ENCODE data around the gene MYL6. TPM values are rescaled to one million over a fixed set of nuclear protein-coding genes. Genes with fewer than 3 reads are reported as not detected.

Gene MYL6
- total and polyA plus RNA-seq, 10 of the 15 experiments (the other 5 are each of a cell fraction or from before 2014, with no cell fraction given), result 1,000 to 4,116 (median 1,828) TPM

- Histone ChIP-seq H2AFZ (ENCODE audit: control insufficient read depth, low read depth, low read length) (peak within 1 kb of the TSS; percentile 74), H3K4me1 (ENCODE audit: control insufficient read depth, insufficient read depth, low read length) (peaks cover 15% of the 10 kb centered on the region), H3K79me2 (ENCODE audit: control insufficient read depth, insufficient read depth, low read length) (peaks cover 28% of the 10 kb centered on the region), H3K27me3 (replicated peaks in 1 of 2; ENCODE audit: control insufficient read depth in 2 of 2, insufficient read depth in 2 of 2, low read length in 1 of 2) (no peaks in the 10 kb centered on the region), H3K4me2 (ENCODE audit: control insufficient read depth, insufficient read depth) (peak within 1 kb of the TSS; percentile 99), H3K36me3 (ENCODE audit: control insufficient read depth in 2 of 2, insufficient read depth in 2 of 2, low read length in 1 of 2) (peaks cover 0 to 3% of the 10 kb centered on the region in 2 experiments; a peak in 1 of 4 replicates), H3K9ac (ENCODE audit: control insufficient read depth, insufficient read depth, low read length) (peak within 1 kb of the TSS; percentile 80), H3K4me3 (peak within 1 kb of the TSS; percentile 90), H3K9me3 (replicated peaks; ENCODE audit: control insufficient read depth, insufficient read depth, low read length) (no peaks in the 10 kb centered on the region), H3K27ac (ENCODE audit: control insufficient read depth, insufficient read depth) (peak within 1 kb of the TSS; percentile 79), H4K20me1 (ENCODE audit: control insufficient read depth, insufficient read depth) (no peaks in the 10 kb centered on the region)
- peak; percentile 99 for FAIRE-seq
- no TSS peak for BruUV-seq (replicated peaks)
- in situ Hi-C loops (cut with MboI) (no loop called here), intact Hi-C loops (cut with micrococcal nuclease; ENCODE audit: unreplicated experiment) (loop anchor here (1.0 to 5.0 kb wide), 10 partner anchors 8 to 569 kb away; partner anchors contain the start of genes ANKRD52, CNPY2, DNAJC14 and MYL6B)
- ATAC-seq, result peak; percentile 86
- ChIA-PET SMC1A (ENCODE audit: uncharacterized antibody, unreplicated experiment) (interaction anchor here (0.6 to 4.5 kb wide), 14 partner anchors 10 to 380 kb away, joined by 3 to 50 read pairs (median 4); partner anchors contain the start of genes ESYT1, MYL6B, PA2G4 and RNF41), POLR2A (interaction anchor here (0.6 to 5.5 kb wide), 22 partner anchors 9 to 528 kb away, joined by 3 to 95 read pairs (median 4); partner anchors contain the start of genes ANKRD52, ATP5F1B, CNPY2 and COQ10A), RAD21 (ENCODE audit: unreplicated experiment) (interaction anchor here (0.5 to 3.9 kb wide), 19 partner anchors 10 to 646 kb away, joined by 3 to 57 read pairs (median 5); partner anchors contain the start of genes ANKRD52, ESYT1, MYL6B and ORMDL2), CTCF (interaction anchor here (0.5 to 4.5 kb wide), 29 partner anchors 10 to 762 kb away, joined by 3 to 121 read pairs (median 5); partner anchors contain the start of genes ANKRD52, CD63, ESYT1 and MYL6B)
- 1% methylated on average over 61 of the region's 61 CpGs for WGBS (ENCODE audit: insufficient coverage, insufficient replicate concordance, low lambda C conversion rate, missing lambda C conversion rate)
- peak; percentile 99 for DNase-seq (ENCODE audit: low read depth, low spot score)
- TF ChIP-seq MYB (IDR thresholded peaks at IDR 0.05; ENCODE audit: borderline replicate concordance, low read depth, low read length) (peak; percentile 81), NRF1 (conservative IDR thresholded peaks at IDR 0.05; ENCODE audit: low read depth, low read length) (no peak), SKIL (IDR thresholded peaks at IDR 0.05; ENCODE audit: low read depth, poor library complexity, severe bottlenecking) (no peak), CBX3 (IDR thresholded peaks at IDR 0.05; ENCODE audit: borderline replicate concordance, low read depth) (no peak), MTA3 (IDR thresholded peaks at IDR 0.05; ENCODE audit: borderline replicate concordance, low read length) (peak; percentile 99), SRF (IDR thresholded peaks at IDR 0.05; ENCODE audit: low read depth in 2 of 2, low read length in 2 of 2) (peak in 1 of 2 experiments; percentile 64; a peak in 1 of 4 replicates), NBN (IDR thresholded peaks at IDR 0.05) (peak; percentile 95), MTA2 (IDR thresholded peaks at IDR 0.05; ENCODE audit: low read depth) (peak; percentile 73), ESRRA (IDR thresholded peaks at IDR 0.05; ENCODE audit: low read length) (peak; percentile 72; the same call in 1 of the 2 replicates), BRCA1 (IDR thresholded peaks at IDR 0.05; ENCODE audit: low read depth, low read length) (0 out of 2 replicates have a peak, but pooled peaks have one; percentile 18), GATAD2B (conservative IDR thresholded peaks at IDR 0.05; ENCODE audit: low read depth) (peak; percentile 70), REST (IDR thresholded peaks at IDR 0.05; ENCODE audit: low read depth, low read length) (no peak), BCL11A (IDR thresholded peaks at IDR 0.05; ENCODE audit: low read depth, low read length) (peak; percentile 92), ZNF622 (IDR thresholded peaks at IDR 0.05) (no peak), EP300 (IDR thresholded peaks at IDR 0.05; ENCODE audit: borderline replicate concordance in 1 of 2, control insufficient read depth in 1 of 2, low read depth in 2 of 2, low read length in 2 of 2) (no peak), SUPT20H (IDR thresholded peaks at IDR 0.05; ENCODE audit: borderline replicate concordance, control insufficient read depth, low read depth, low read length) (no peak)
These were observed 40.1 kb upstream of the MYL6 start, which contains the start of gene ZC3H10 for GRCh38 chr12:56117778-56118687. Gene ZC3H10 (plus strand): TSS chr12:56118266. CDS start chr12:56120563, 2,297 bp downstream.
